K562 (cell line): ENCODE data around the gene MARCHF9. TPM values are rescaled to one million over a fixed set of nuclear protein-coding genes. Genes with fewer than 3 reads are reported as not detected.

Source experiments
- ATAC-seq: fragments of 200-7000 bp; cut with Tn5 transposase; 3 replicates; pipeline ENCODE4 v1.9.1; 2020; ENCODE audit warnings: moderate library complexity
- BruUV-seq: library from RNA; stranded (reverse); fragments of 400-500 nt; replicated peaks from 2 replicates; lab custom pipeline; 2021; lab: Mats Ljungman, UMichigan
- CTCF ChIA-PET: fragments of 300-600 bp; formaldehyde crosslinking; extraction: SDS; loops from one replicate; lab custom pipeline; 2021; ENCODE audit warnings: low intra/inter-chr PET ratio; lab: Yijun Ruan, JAX
- POLR2A ChIA-PET: fragments of 300-600, 350-650 bp; sonication (Branson Sonifier 250); formaldehyde crosslinking; extraction: SDS; loops from one replicate; lab custom pipeline; 2021; ENCODE audit warnings: antibody characterized with exemption, inconsistent platforms; lab: Yijun Ruan, JAX
- DNase-seq, 4 experiments: peaks; one replicate each; pipeline versions ENCODE4 v3.0.0 to v3.0.0-alpha.2; 2011 to 2018; ENCODE audit warnings: low spot score in 3 of 4, mixed read lengths in 3 of 4; ENCODE audit errors: extremely low read depth in 1 of 4
- FAIRE-seq: peaks from 2 replicates; lab custom pipeline; 2011; peaks lifted over from hg19 to GRCh38; lab: Jason Lieb, UNC
- H2AFZ ChIP-seq: 2 replicates; pipeline ENCODE4 v1.6.0; 2011; ENCODE audit warnings: low read depth, low read length, control low read depth, inconsistent platforms
- H3K27ac ChIP-seq: fragments of 200-600 bp; 3 replicates; pipeline ENCODE4 v1.8.0; 2011; ENCODE audit warnings: low read depth, mild to moderate bottlenecking, control low read depth, inconsistent platforms, low read length, moderate library complexity, mixed read lengths; ENCODE audit errors: extremely low read depth
- H3K27me3 ChIP-seq, 2 experiments: fragments of 300-600 bp in 1 of 2; 2 replicates in 1 of 2; 3 replicates in 1 of 2; pipeline versions ENCODE4 v1.6.0 to v1.8.0; 2011; ENCODE audit warnings: inconsistent platforms in 2 of 2, low read length in 2 of 2, mild to moderate bottlenecking in 1 of 2, mixed read lengths in 1 of 2, moderate library complexity in 1 of 2; ENCODE audit not compliant: control insufficient read depth in 2 of 2, insufficient read depth in 2 of 2
- H3K36me3 ChIP-seq: fragments of 300-600 bp; 3 replicates; pipeline ENCODE4 v1.8.0; 2011; ENCODE audit warnings: mild to moderate bottlenecking, low read length, inconsistent platforms; ENCODE audit not compliant: control insufficient read depth, insufficient read depth
- H3K4me1 ChIP-seq, 2 experiments: fragments of 200-600 bp in 1 of 2; replicated peaks in 1 of 2; 2 replicates in 1 of 2; 3 replicates in 1 of 2; pipeline versions ENCODE4 v1.5.1 to v1.8.0; 2011; ENCODE audit warnings: inconsistent platforms in 2 of 2, low read length in 2 of 2, mild to moderate bottlenecking in 1 of 2, mixed read lengths in 1 of 2, moderate library complexity in 1 of 2; ENCODE audit not compliant: control insufficient read depth in 2 of 2, insufficient read depth in 2 of 2
- H3K4me2 ChIP-seq: 2 replicates; pipeline ENCODE4 v1.6.1; 2011; ENCODE audit warnings: low read length, control low read depth, inconsistent platforms, mixed read lengths; ENCODE audit not compliant: insufficient read depth
- H3K4me3 ChIP-seq: fragments of 200-600 bp; sonication (generic), shearing (Covaris generic); 2 replicates; pipeline ENCODE4 v1.5.1; 2016; ENCODE audit warnings: control low read depth, inconsistent platforms
- H3K79me2 ChIP-seq: fragments of 200-600 bp; 3 replicates; pipeline ENCODE4 v1.8.0; 2011; ENCODE audit warnings: low read length, inconsistent platforms; ENCODE audit not compliant: control insufficient read depth, insufficient read depth
- H3K9ac ChIP-seq, 2 experiments: 2 replicates each; pipeline versions ENCODE4 v1.6.0 to v1.6.1; 2011; ENCODE audit warnings: low read depth in 2 of 2, low read length in 2 of 2, control low read depth in 1 of 2, inconsistent platforms in 1 of 2, mild to moderate bottlenecking in 1 of 2, mixed read lengths in 1 of 2; ENCODE audit not compliant: insufficient read depth in 1 of 2
- H3K9me1 ChIP-seq: one replicate; pipeline ENCODE4 v1.6.0; 2011; ENCODE audit warnings: inconsistent platforms, mild to moderate bottlenecking, low read length, moderate library complexity; ENCODE audit not compliant: control insufficient read depth, insufficient read depth
- H3K9me3 ChIP-seq: replicated peaks from 2 replicates; pipeline ENCODE4 v1.5.1; 2011; ENCODE audit warnings: low read depth, low read length, inconsistent platforms; ENCODE audit not compliant: control insufficient read depth, insufficient read depth
- H4K20me1 ChIP-seq: replicated peaks from 2 replicates; pipeline ENCODE4 v1.6.1; 2011; ENCODE audit warnings: low read length, inconsistent platforms, mixed read lengths; ENCODE audit not compliant: control insufficient read depth, insufficient read depth
- CSDE1 ChIP-seq, 2 experiments: fragments of 450-650 bp; IDR thresholded peaks; 2 replicates each; pipeline ENCODE4 v1.6.1; 2016; ENCODE audit warnings: mild to moderate bottlenecking in 1 of 2
- ELF4 ChIP-seq: fragments of 450-650 bp; formaldehyde crosslinking; IDR thresholded peaks from 2 replicates; pipeline ENCODE4 v1.4.0; 2022; ENCODE audit warnings: missing genetic modification characterization
- ETV1 ChIP-seq: fragments of 450-650 bp; conservative IDR thresholded peaks from 2 replicates; pipeline ENCODE4 v1.6.1; 2016; ENCODE audit warnings: missing genetic modification characterization, control low read depth, low read depth, missing compliant biosample characterization
- HES1 ChIP-seq: fragments of 450-650 bp; IDR thresholded peaks from 2 replicates; pipeline ENCODE4 v1.6.1; 2016; ENCODE audit warnings: low read depth, mild to moderate bottlenecking, moderate library complexity
- KLF10 ChIP-seq: fragments of 250-450 bp; sonication (Bioruptor Pico); IDR thresholded peaks from 2 replicates; pipeline ENCODE4 v1.6.1; 2021; ENCODE audit warnings: matching md5 sums
- KLF16 ChIP-seq: IDR thresholded peaks from 2 replicates; pipeline ENCODE4 v1.6.1; 2016; ENCODE audit warnings: antibody characterized with exemption
- RAD21 ChIP-seq, 2 experiments: fragments of 250-450 bp in 1 of 2; fragments of 450-650 bp in 1 of 2; sonication (Bioruptor Pico) in 1 of 2; formaldehyde crosslinking in 1 of 2; IDR thresholded peaks in 1 of 2; conservative IDR thresholded peaks in 1 of 2; 2 replicates each; pipeline versions ENCODE4 v1.4.0 to v1.8.0; 2020 to 2022; ENCODE audit warnings: mild to moderate bottlenecking in 2 of 2, moderate library complexity in 1 of 2
- REST ChIP-seq, 2 experiments: fragments of 450-650 bp; formaldehyde crosslinking in 1 of 2; IDR thresholded peaks; 2 replicates each; pipeline versions ENCODE4 v1.4.0 to v1.6.1; 2014 to 2020; ENCODE audit warnings: mild to moderate bottlenecking in 2 of 2, borderline replicate concordance in 1 of 2, low read depth in 1 of 2
- SMC3 ChIP-seq: conservative IDR thresholded peaks from 2 replicates; pipeline ENCODE4 v1.6.1; 2011; ENCODE audit warnings: low read depth, low read length, improper control_type of control experiment; ENCODE audit not compliant: insufficient read depth
- XRCC5 ChIP-seq: fragments of 200-400 bp; formaldehyde crosslinking; IDR thresholded peaks from 2 replicates; pipeline ENCODE4 v1.6.1; 2017; ENCODE audit warnings: low read depth, mild to moderate bottlenecking, low read length
- WGBS: fragments of 100-300 bp; shearing (Covaris generic); methylation state at CpG from one replicate; pipeline ENCODE4 v1.1.6; 2016; ENCODE audit warnings: low coverage, mixed read lengths; ENCODE audit not compliant: insufficient coverage; ENCODE audit errors: missing lambda C conversion rate; 5-methylcytosine and 5-hydroxymethylcytosine counted together
- in situ Hi-C: fragments of 300-500 bp; cut with MboI; formaldehyde crosslinking; loops from 4 replicates; pipeline ENCODE4 v1.15.0; 2018; ENCODE audit warnings: inconsistent platforms, mixed read lengths
- intact Hi-C: fragments of 100-400 bp; cut with micrococcal nuclease; formaldehyde crosslinking; loops from 2 replicates; pipeline ENCODE4 v1.14.2; 2022
- polyA plus RNA-seq, 8 experiments: library from polyadenylated mRNA; depleted of rRNA in 4 of 8; stranded (reverse) in 5 of 8; unstranded in 3 of 8; fragments of >200 nt; fragmentation: Nextera tagmentation in 2 of 8; fragmentation: Illumina TruSeq in 1 of 8; extraction: Ambion mirVana in 2 of 8; extraction: Trizol in 1 of 8; gene quantifications; 2 replicates each; pipeline versions ENCODE4 v1.2.1 to v1.2.3, GENCODE V29; 2011 to 2014; ENCODE audit warnings: inconsistent platforms in 1 of 8, missing spikeins in 1 of 8
- total RNA-seq, 7 experiments: library from RNA; depleted of rRNA in 6 of 7; stranded (reverse); fragments of >200 nt in 6 of 7; fragmentation: Illumina TruSeq in 2 of 7; extraction: Trizol in 2 of 7; gene quantifications; 2 replicates each; pipeline versions ENCODE4 v1.2.1 to v1.2.3, GENCODE V29; 2011 to 2021; ENCODE audit warnings: low replicate concordance in 1 of 7

Gene MARCHF9
- total and polyA plus RNA-seq, 9 of the 15 experiments (the other 6 are each of a cell fraction or from before 2014, with no cell fraction given): 0.80 to 12.4 (median 6.2) TPM

GRCh38 chr12:57803319-57803893, 48.5 kb downstream of the MARCHF9 start:
- ATAC-seq (peak; percentile 82), DNase-seq (peak; percentile 43 to 63 (median 52)), FAIRE-seq (peak; percentile 79)
- Histone ChIP-seq H3K4me3 (no peak overlapping the region), H3K79me2 (no peaks in the 10 kb centered on the region), H2AFZ (no peak overlapping the region), H3K9me1 (no peaks in the 10 kb centered on the region), H3K9me3 (no peaks in the 10 kb centered on the region), H3K4me2 (no peak overlapping the region), H3K9ac (no peak overlapping the region), H3K27me3 (no peaks in the 10 kb centered on the region), H4K20me1 (no peaks in the 10 kb centered on the region), H3K36me3 (peaks cover 34% of the 10 kb centered on the region; the same call in 2 of the 3 replicates), H3K4me1 (no peaks in the 10 kb centered on the region), H3K27ac (no peak overlapping the region)
- intact Hi-C loops: loop anchor here (1.0 kb wide), 1 partner anchor 102 kb away; no protein-coding TSS in a partner anchor
- in situ Hi-C loops: no loop called here
- ChIA-PET POLR2A (interaction anchor here (0.9 to 2.5 kb wide), 3 partner anchors 10 to 33 kb away, joined by 3 to 7 read pairs (median 4); no protein-coding TSS in a partner anchor), CTCF (interaction anchor here (0.7 to 2.7 kb wide), 2 partner anchors 100 to 102 kb away, joined by 3 to 23 read pairs; no protein-coding TSS in a partner anchor)
- no TSS peak for BruUV-seq
- 42% methylated on average over 9 of the region's 9 CpGs for WGBS
- no peak for TF ChIP-seq HES1
- no peak for TF ChIP-seq ETV1
- TF ChIP-seq ELF4 (CRISPR knock-in tag): no peak
- peak; percentile 52; the same call in 1 of the 2 replicates for TF ChIP-seq REST (IDR thresholded peaks at IDR 0.05; ENCODE audit: borderline replicate concordance)
- TF ChIP-seq REST (CRISPR knock-in tag; IDR thresholded peaks at IDR 0.05; ENCODE audit: low read depth): no peak
- TF ChIP-seq KLF16: peak; percentile 17; the same call in 1 of the 2 replicates
- TF ChIP-seq XRCC5: 0 out of 2 replicates have a peak, but pooled peaks have one; percentile 41
- TF ChIP-seq SMC3: peak; percentile 64
- TF ChIP-seq KLF10 (CRISPR knock-in tag): no peak
- peak; percentile 46 to 73 for TF ChIP-seq RAD21 (CRISPR knock-in tag; conservative IDR thresholded peaks at IDR 0.05 in 1 of 2, IDR thresholded peaks at IDR 0.05 in 1 of 2)
- TF ChIP-seq CSDE1 (IDR thresholded peaks at IDR 0.05): no peak
